ENCODE measurements around the gene DPF3. TPM values are rescaled to one million over a fixed set of nuclear protein-coding genes. Genes with fewer than 3 reads are reported as not detected.

The DPF3 gene
- total RNA-seq, 6 experiments from 2014 or later, result 1.2 to 5.7 (median 2.9) TPM

DNA sequence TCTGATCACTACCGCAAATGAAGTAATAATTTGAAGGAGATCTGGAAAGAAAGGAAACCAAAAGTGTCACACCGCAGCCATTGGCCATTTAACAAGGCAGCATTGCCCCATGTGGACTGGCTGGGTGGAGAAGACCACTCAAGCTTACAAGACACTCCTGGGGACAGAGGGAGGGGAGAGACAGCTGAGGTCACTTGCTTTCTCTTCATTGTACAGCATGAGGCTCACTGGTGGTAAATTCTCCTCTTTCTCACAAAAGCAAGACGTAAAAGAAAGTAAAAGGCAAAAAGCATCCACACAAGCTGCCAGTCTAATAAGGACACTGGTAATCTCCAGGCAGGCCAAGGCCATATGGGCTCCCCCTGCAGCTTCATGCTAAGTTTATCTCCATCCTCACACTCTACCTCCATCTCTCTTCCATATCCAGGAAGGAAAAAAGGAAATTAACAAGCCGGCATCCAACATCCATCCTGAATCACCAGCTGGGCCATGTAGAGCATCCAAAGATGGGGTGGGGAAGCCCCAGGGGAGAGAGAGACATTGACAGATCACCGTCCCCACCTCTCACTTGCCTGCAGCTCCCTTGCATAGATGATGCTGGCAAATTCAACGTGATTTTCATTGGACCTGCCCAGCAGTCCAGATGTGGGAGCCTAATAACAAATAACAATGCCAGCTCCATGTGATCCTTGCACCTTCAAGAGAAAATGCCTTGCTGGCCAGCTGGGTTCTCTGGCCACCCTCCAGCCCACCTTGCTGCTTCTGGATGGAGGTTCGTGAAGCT, 100.6 kb downstream of the DPF3 start:
- no peak for DNase-seq
- intact Hi-C loops (cut with DNase I), result no loop called here

GRCh38 chr14:72792051-72792788, 101.7 kb downstream of the DPF3 start:
- H3K9me3 ChIP-seq, result no peaks in the 10 kb centered on the region
- H3K4me1 ChIP-seq, result no peaks in the 10 kb centered on the region
- DNase-seq, result peak in 1 of 3 donors; percentile 45
- no peak for TF ChIP-seq POLR2A (IDR thresholded peaks at IDR 0.05)
- TF ChIP-seq, protein P1, sequence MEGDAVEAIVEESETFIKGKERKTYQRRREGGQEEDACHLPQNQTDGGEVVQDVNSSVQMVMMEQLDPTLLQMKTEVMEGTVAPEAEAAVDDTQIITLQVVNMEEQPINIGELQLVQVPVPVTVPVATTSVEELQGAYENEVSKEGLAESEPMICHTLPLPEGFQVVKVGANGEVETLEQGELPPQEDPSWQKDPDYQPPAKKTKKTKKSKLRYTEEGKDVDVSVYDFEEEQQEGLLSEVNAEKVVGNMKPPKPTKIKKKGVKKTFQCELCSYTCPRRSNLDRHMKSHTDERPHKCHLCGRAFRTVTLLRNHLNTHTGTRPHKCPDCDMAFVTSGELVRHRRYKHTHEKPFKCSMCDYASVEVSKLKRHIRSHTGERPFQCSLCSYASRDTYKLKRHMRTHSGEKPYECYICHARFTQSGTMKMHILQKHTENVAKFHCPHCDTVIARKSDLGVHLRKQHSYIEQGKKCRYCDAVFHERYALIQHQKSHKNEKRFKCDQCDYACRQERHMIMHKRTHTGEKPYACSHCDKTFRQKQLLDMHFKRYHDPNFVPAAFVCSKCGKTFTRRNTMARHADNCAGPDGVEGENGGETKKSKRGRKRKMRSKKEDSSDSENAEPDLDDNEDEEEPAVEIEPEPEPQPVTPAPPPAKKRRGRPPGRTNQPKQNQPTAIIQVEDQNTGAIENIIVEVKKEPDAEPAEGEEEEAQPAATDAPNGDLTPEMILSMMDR (IDR thresholded peaks at IDR 0.05), result no peak
- peak in 3 of 4 donors; percentile 31 to 43 (median 40) for ATAC-seq
- no peaks in the 10 kb centered on the region for H3K27me3 ChIP-seq
- H3K4me3 ChIP-seq, result no peak overlapping the region
- 77% methylated on average over 5 of the region's 16 CpGs for WGBS (ENCODE audit: insufficient coverage, low coverage, low lambda C conversion rate, missing lambda C conversion rate)
- intact Hi-C loops (cut with DNase I), result no loop called here
- no peaks in the 10 kb centered on the region for H3K36me3 ChIP-seq
- H3K27ac ChIP-seq, result no peak overlapping the region

More for the DNA sequence above, 100.6 kb downstream of the DPF3 start:
- H3K36me3 ChIP-seq, result no peaks in the 10 kb centered on the region
- H3K27ac ChIP-seq, result no peak overlapping the region
- H3K27me3 ChIP-seq, result no peaks in the 10 kb centered on the region
- H3K9me3 ChIP-seq, result no peaks in the 10 kb centered on the region
- H3K4me3 ChIP-seq, result no peak overlapping the region
- TF ChIP-seq POLR2A (IDR thresholded peaks at IDR 0.05), result no peak
- TF ChIP-seq, protein P1 (IDR thresholded peaks at IDR 0.05), result no peak
- WGBS (ENCODE audit: insufficient coverage, low coverage, low lambda C conversion rate, missing lambda C conversion rate), result 85% methylated on average over 7 of the region's 7 CpGs
- H3K4me1 ChIP-seq, result no peaks in the 10 kb centered on the region
- ATAC-seq, result no peak

- peak in 1 of 3 donors; percentile 29 for DNase-seq
- no peak overlapping the region for H3K27ac ChIP-seq
- H3K4me1 ChIP-seq, result no peaks in the 10 kb centered on the region
- no peaks in the 10 kb centered on the region for H3K9me3 ChIP-seq
- no peaks in the 10 kb centered on the region for H3K36me3 ChIP-seq
- TF ChIP-seq, protein P1 (IDR thresholded peaks at IDR 0.05), result no peak
- TF ChIP-seq POLR2A (IDR thresholded peaks at IDR 0.05), result no peak
- WGBS (ENCODE audit: insufficient coverage, low coverage, low lambda C conversion rate, missing lambda C conversion rate), result 91% methylated on average over 7 of the region's 10 CpGs
- ATAC-seq, result no peak
- intact Hi-C loops (cut with DNase I), result no loop called here
- H3K4me3 ChIP-seq, result no peak overlapping the region
- no peaks in the 10 kb centered on the region for H3K27me3 ChIP-seq
These were observed 102.9 kb downstream of the DPF3 start for GRCh38 chr14:72790887-72791566.

DNA sequence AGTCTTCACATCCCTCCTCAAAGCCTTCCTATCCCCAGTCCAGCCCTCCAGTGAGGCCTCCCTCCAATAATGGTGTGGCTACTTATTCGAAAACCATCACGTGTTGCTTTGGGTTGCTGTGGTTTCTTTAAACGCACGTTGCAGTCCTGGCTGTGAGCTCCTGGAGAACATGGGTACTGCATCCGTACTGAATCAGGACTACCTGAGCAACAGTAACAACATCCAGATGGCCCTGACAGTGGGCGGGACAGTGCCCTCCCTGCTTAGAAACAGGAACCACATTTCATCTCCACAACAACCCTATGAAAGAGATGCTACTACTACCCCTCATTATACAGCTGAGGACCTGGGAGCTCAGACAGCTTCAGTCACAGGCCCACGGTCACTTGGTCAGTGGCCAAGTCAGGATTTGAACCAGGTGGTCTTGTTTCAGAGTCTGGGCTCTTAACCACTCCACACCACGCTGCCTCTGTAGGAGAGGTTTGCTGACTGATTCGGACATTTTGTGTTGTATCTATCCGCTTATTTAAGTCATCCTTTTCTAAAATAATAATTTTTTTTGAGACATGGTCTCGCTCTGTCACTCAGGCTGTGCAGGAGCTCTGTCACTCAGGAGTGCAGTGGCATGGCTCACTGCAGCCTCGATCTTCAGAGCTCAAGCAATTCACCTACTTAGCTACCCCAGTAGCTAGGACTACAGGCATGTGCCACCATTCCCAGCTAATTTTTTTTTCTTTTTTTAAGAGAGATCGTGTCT, 104.8 kb downstream of the DPF3 start:
- H3K4me1 ChIP-seq, result no peaks in the 10 kb centered on the region
- H3K36me3 ChIP-seq, result no peaks in the 10 kb centered on the region
- intact Hi-C loops (cut with DNase I), result no loop called here
- DNase-seq (peak in 1 of 3 donors; percentile 17), ATAC-seq (no peak)
- H3K4me3 ChIP-seq, result no peak overlapping the region
- H3K9me3 ChIP-seq, result no peaks in the 10 kb centered on the region
- H3K27ac ChIP-seq, result no peak overlapping the region
- WGBS (ENCODE audit: insufficient coverage, low coverage, low lambda C conversion rate, missing lambda C conversion rate), result 99% methylated on average over 9 of the region's 13 CpGs
- no peak for TF ChIP-seq POLR2A (IDR thresholded peaks at IDR 0.05)
- no peaks in the 10 kb centered on the region for H3K27me3 ChIP-seq

Measured in right lobe of liver (tissue), 6 donors.